ENCODE data around the gene IFT57.

GRCh38 chr3:108228286-108228685, 6.1 kb upstream of the IFT57 start:
- no peak for TF ChIP-seq POLR2A (IDR thresholded peaks at IDR 0.05; ENCODE audit: low read depth, low read length)
- no peak for TF ChIP-seq TAF1 (IDR thresholded peaks at IDR 0.05; ENCODE audit: borderline replicate concordance, low read depth, low read length)

Data from GM12892 (cell line).